ENCODE data around the gene NKD2.
"Not testable (repeated sequence)": the region's sequence is repeated elsewhere in the genome, so short reads cannot be mapped to it uniquely, and the experiment has no call there.

Gene NKD2

GRCh38 chr5:1000329-1000728, 8.3 kb upstream of the NKD2 start:
- no peak for DNase-seq (ENCODE audit: low read depth)

DNA sequence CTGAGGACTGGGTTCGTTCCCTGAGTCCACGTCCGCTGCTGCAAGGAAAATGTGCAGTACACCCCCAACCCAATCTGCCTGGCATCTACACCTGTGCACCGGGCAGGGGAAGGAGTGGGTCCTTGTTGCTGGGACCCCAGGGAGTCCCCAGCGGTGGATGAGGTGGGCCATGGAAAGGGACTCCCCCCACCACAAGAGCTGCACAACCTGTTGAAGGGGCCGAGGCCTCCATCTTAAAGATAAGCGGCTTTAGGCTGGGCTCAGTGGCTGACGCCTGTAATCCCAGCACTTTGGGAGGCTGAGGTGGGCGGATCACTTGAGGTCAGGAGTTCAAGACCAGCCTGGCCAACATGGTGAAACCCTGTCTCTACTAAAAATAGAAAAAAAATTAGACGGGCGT, 7.8 kb upstream of the NKD2 start:
- not testable (repeated sequence) for DNase-seq (ENCODE audit: low read depth)

DNA sequence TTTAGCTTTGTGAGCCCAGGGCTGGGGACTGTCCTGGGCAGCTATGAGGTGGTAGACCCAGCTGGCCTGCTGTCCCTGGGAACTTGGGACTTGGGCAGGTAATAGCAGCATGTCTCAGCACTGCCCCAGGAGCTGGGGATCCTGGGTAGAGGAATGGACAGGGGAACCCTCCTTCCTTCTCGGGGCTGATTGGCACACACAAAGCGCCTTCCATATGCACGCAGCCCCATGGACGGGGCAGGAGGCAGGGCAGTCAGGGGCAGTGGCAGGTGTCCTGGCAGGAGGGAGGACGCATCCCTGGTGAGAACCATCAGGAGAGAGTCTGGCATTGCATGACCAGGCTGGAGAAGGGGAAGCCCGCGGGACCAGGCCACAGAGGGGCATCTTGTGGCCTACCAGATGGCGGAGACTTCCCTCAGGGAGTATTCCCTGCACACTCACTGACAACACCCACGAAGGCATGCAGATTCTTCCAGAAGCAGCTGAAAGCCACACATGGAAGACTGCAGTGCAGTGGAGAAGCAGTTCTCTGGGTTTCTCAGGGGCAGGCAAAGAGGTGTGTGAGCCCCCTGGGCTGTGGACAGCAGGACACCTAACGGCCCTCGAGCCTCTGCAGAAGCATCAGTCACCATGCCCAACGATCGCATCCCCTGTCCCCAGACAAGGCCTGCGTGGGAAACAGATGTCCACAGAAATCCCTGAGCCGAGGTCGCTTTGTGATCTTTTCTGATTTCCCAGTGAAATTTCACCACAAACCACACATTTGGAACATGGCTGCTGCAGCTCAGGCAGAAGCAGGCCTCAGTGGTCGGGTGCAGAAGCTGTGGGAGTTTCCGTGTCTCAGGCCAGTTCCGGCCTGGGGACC, 7.0 kb upstream of the NKD2 start:
- no peak for DNase-seq (ENCODE audit: low read depth)

- DNase-seq (ENCODE audit: low read depth) = no peak
Measured at GRCh38 chr5:1002271-1002546, 6.4 kb upstream of the NKD2 start.

DNA sequence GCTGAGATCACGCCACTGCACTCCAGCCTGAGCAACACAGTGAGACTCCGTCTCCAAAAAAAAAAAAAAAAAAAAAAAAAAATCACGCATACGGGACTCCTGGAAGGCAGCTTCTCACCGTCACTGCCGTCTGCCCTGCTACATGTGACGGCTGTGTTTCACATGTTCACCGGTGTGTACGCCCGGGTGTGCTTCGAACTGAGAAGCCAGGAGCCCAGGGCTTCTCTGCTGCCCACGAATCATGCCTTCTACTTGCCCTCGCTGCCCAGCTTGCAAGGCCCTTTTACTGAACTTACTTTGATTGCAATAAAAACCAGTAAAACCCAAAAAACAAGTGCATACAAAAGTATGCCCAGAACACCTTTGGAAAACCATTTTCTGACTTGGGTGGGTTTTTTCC, 5.8 kb upstream of the NKD2 start:
- DNase-seq (ENCODE audit: low read depth) = no peak

DNA sequence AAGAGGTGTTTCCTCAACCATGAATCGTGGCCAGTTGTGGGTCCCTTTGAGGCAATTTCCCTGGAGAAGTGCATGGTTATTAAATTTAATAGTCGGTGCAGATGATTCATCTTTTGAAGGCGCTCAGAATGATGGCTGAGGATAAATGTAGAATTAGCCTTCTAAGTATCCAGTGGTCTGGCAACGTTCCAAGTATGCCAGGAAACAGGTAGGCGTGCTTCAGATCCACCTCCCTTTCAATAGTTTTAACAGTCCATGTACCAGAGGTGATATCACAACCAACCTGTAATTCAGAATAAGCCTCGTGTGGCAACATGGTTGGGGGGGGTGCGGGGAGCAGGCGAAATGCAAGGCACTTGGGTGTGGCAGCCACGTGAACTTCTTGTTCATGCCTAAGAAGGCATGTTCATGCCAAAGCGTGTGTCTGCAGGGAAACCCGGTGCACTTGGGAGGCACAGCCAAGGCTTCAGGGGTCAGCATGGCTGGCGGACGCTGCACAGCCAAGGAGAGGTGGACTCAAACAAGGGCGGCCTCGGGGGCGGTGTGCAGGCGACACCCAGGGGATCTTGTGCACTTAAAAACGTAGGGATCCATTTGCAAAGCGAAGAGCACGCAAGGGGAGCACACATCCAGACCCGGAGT, 5.2 kb upstream of the NKD2 start:
- no peak for DNase-seq (ENCODE audit: low read depth)

DNA sequence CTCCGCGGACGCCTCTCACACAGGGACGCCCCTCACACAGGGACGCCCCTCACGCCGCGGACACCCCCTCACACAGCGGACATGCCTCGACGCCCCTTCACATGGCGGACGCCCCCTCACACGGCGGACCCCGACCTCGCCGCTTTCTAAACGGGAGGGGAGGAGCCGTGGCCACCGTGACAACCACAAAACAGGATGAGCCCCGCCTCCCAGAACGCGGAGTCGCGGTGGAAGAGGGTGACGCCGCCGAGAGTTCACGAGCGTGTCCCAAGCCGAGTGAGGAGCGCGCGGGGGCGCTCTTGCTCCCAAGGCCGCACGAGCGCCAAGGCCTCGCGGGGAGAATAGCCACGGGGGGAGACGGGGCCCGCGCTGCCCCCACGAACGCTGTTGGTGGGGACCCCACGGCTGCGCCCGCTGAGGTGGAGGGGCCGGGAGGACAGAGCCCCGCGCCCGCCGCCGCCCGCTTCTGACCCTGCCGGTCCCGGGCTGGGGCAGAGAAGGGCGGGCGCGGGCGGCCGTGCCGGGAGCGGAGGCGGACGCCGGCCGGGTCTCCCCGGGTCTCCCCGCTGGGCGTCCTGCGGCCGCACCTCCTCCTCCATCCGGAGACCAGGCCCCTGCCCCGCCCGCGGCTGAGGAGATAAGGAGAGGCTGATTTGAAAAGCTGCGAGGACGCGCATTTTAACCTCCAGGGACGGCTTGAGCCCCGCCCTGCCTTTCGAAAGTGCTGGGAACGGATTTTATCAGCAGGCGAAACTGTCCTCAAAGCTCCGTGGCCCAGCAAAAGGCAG, 3.9 kb upstream of the NKD2 start:
- DNase-seq (ENCODE audit: low read depth) = no peak

- DNase-seq (ENCODE audit: low read depth) = no peak
Measured at GRCh38 chr5:1005249-1005851, 3.3 kb upstream of the NKD2 start.

DNA sequence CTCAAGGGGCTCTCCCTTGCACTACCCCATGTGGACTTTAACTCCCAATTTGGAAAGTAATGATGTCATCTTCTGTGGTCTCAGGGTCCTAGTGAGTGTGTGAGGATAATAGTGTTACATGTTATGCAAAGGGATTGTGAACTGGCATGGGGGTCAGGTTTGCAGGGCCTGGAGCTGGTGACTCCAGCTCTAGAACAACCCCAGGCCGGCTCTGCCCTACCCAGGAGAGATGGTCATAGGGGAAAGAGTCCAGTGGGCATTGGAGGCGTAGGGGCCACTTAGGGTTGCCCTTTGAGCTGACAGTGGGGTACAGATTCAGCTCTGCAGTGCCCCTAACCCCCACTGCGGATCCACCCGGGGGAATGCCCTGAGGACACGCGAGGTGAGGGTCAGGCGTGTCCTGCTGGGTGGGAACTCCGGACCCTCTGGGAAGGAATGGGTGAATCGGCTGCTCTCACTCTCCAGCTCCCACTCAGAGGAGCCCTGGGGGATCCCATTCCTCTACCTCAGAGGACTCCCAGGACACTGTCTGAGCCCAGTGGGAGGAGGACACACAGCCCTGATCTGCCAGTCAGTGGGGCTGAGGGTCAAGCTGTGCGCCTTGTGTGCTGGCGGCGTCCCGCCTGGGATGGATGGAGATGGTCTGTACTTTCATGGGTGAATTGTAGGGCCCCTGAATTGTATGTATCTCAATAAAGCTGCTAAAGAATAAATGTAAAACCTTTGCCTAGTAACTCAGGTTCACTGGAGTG, 2.5 kb upstream of the NKD2 start:
- no peak for DNase-seq (ENCODE audit: low read depth)

DNA sequence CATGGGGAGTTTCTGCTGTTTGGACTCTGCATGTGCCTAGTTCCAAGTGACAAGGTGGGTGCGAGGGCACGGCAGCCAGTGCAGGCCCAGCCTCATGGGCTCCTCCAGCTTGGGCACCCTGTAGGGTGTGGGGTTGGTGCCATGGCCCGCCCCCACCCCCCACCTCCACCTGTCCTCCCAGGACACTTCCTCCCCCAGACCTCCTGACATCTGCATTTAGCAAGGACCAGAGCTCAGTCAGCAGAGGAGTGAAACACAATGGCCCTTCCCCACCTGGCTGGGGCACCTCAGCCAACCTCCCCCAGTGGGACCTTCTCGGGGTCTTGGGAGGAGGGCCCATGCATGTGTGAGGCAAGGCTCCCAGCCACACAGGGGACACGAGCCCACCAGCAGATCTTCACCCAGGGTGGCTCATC, 1.9 kb upstream of the NKD2 start:
- no peak for DNase-seq (ENCODE audit: low read depth)

DNA sequence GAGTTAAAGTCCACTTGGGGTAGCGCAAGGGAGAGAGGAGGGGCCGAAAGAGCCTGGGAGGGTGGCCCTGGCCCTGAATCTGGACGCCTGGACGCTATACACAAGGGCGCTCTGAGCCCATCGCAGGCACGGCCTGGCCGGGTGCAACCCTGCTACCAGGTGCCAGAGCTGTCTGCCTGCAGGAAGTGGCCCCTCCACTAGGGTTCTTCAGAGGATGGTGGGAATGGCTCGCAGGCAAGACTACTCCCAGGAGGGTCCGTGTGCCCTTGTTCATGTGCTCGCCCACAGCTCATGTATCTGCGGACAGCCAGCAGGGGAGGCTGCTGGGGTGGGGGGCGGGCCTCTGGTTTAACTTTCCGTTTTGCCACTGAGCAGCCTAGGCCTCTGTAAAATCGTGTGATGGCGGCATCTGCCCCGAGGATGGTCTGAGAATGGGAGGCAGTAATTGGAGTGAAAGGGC, 1.4 kb upstream of the NKD2 start:
- no peak for DNase-seq (ENCODE audit: low read depth)

GRCh38 chr5:1007681-1008450, 736 bp upstream of the NKD2 start:
- DNase-seq (ENCODE audit: low read depth) = no peak

DNA sequence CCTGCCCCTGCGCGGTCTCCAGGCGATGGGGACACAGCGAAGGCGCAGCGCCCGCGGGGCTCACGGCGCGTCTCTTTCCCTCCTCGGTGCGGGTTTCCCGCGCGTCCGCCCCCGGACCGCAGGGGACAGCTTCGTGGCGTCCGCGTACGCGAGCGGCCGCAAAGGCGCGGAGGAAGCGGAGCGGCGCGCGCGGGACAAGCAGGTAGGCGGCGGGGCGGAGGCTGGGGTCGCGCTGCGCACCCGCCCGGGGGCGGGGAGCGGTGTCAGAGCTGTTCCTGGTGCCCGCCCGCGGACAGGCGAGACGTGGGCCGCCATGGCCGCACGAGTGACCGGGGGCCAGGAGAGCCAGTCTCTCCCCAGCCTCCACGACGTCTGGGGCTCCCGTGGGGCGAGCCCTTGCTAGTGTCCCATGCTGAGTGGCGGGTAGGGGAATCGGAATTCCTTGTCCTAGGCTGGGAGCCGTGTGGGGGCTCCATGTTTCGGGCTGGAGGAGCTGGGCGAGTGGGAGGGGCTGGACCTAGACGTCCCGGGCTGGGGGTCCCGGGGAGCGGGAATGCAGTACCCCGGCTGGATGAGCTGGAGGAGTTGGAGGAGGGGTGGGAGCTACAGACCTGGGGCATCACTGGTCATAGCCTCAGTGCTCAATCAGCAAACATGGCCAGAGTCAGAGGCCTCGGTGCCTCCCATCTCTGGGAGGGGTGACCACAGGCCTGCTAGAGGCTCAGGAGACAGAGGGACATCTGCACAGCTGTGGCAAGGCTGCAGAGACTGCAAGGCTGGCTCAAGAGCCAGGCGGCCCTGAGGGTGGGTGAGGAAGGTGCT, 968 bp downstream of the NKD2 start:
- no peak for DNase-seq (ENCODE audit: low read depth)

DNA sequence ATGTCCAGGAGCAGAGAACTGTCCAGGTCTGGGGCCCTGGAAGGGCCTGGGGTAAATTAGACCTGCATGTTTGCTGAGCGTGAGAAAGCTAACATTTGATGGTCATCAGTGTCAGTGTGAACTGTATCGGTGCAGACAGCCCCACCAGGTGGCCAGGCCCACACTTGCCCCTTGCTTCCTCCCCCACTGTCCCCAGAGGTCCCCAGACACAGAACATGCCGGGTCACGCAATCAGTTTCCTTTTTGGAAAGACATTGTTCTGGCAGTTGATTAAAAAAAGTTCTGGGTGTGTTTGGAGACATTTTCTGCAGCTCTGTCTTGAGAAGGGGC, 1.5 kb downstream of the NKD2 start:
- DNase-seq (ENCODE audit: low read depth) = no peak

DNA sequence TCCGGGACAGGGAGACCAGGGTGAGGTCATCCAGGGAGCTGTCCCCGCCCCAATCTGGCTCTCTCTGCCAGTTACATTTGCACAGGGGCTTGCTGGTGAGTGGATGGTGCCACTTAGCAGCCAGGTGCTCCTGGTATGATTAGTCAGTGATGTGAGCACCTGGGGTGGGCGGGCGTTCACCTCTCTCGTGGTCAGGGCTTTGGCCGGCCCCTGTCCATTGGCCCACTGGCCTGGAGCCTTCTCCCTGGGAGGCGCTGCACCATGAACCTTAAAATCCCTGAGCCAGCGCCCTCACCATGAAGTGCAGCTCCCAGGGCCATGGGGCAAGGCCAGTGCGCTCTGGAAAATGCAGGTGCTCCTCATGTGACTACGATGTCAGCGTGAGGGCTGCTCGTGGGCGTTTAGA, 2.0 kb downstream of the NKD2 start:
- no peak for DNase-seq (ENCODE audit: low read depth)

DNA sequence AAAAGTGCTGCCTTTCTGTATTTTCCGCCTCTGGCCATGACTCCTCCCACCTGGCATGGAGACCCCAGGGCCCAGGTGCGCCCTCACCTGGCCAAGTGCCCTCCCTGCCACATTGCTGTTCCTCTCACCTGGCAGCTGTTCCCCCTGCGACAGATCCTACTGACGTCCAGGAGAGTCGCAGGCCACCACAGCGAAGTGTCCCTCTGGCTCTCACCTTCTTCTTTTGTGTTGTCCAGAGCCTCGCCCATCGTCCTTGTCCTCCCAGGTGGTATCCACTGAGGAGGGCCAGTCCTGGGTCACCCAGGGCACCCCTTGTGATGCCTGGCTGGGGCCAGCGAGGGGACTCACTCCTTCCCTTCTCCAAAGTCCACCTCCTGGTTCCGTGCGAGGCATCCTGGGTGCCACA, 2.6 kb downstream of the NKD2 start:
- no peak for DNase-seq (ENCODE audit: low read depth)

DNA sequence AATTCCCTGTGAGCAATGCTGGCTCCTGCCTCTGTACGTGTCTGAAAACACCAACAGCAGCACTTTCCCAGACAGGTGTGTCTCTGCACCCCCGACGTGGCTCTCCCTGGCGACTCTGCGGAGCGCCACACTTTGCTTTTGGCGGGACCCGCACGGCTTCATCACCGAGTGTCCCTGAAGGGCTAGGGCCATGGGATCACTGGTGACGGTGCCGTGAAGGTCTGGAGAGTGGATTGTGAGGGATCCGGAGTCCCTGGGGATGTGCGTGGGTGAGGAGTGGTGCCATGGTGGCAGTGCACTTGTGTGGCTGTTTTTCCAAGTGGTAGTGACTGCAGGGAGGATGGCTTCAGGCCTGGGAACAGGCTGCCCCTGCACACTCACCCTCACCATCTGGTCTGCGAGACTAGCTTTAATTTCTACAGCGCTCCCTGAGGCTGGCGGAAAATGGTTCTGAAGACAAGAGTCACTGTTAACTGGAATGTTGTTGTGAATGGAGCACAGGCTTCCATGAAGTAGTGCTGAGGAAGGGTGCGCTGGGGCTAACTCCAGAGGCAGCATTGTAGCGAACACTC, 3.2 kb downstream of the NKD2 start:
- no peak for DNase-seq (ENCODE audit: low read depth)

GRCh38 chr5:1012313-1012841, 3.8 kb downstream of the NKD2 start:
- no peak for DNase-seq (ENCODE audit: low read depth)

DNA sequence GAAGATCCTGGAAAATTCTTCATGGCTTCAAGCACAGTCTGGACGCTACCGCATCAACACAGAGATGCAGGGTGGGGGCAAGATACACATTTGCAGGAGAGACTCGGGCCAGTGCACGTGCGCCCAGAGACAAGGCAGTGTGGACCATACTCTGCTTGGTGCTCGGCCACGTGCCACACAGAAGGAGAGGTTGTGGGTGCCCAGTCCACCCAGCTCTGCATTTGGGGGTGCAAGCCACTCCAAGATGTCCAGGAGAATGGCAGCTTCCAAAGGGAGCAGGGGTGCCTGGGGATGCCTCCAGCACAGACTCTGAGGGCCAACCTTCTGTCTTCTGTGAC, 4.3 kb downstream of the NKD2 start:
- DNase-seq (ENCODE audit: low read depth) = no peak
